ENCODE data around the gene SETD3.

Gene SETD3

GRCh38 chr14:99516871-99517642 is 36.4 kb upstream of the SETD3 start:
- DNase-seq = no peak

DNA sequence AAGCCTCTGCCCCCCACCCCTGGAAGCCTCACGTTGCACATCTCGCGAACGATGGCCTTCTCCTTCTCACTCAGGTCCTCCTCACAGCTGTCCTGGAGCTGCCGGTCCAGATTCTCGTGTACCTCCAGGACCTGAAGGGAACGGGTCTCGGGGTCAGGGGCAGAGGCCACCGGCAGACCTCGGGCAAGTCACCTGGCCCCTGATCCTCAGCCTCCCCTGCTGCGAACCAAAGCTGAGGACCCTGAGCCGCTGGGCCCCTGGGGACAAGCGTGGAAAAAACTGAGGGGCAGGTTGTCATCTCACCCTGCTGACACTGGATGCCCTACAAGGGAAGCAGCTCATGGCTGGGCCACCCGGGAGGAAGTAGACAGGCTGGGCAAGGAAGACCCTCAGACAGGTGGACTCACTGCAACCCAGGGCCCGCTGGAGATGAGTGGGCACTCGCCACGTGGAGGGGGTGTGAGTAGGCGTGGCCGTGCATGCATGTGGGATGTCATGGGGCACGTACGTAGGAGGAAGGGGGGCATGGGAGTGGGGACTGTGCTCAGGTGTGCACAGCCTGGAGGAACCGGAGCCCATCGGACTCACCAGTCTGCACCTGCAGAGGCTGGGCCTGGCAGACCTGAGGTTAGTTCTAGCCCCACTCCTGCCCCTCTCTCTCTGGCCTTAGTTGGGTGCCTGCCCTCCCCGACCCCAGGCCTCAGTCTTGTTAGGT is 35.7 kb upstream of the SETD3 start:
- no peak for DNase-seq

DNA sequence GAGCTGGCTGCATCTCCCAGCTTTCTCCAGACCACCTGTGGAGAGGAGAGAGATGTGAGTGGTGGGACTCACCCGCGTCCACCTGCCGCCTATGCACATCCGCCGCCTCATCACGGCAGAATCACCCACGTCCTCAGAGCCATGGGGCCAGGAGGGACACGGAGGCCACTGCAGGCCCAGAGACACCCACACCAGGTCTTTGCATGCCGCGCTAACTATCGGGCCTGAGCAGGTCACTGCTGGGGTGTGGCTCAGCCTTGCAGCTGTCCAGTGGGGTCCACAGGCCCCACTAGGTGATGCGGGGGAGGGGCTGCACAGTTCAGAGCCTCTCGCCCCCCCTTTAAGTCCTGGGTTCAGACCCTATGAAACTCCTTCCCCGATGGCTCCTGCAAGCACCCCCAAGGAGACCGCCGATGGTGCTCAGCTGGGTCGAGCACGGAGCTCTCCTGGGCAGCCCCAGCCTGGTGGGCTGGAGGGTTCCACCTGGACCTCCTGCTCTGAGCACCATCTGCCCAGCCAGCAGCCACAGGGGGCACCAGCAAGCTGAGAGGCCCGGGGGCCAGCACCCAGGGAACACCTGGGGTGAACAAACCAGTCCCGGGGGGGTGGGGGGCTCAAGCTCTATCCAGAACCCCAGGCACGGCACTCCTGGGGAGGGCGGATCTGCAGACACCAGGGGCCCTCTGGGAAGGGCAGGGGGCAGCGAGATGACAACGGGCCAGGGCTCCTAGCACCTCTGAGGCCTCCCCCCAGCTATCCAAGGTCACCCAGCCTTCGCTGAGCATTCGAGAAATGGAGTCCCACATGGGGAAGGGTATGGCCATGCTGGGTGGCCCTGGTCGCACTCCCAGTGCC is 34.9 kb upstream of the SETD3 start:
- DNase-seq = no peak

DNA sequence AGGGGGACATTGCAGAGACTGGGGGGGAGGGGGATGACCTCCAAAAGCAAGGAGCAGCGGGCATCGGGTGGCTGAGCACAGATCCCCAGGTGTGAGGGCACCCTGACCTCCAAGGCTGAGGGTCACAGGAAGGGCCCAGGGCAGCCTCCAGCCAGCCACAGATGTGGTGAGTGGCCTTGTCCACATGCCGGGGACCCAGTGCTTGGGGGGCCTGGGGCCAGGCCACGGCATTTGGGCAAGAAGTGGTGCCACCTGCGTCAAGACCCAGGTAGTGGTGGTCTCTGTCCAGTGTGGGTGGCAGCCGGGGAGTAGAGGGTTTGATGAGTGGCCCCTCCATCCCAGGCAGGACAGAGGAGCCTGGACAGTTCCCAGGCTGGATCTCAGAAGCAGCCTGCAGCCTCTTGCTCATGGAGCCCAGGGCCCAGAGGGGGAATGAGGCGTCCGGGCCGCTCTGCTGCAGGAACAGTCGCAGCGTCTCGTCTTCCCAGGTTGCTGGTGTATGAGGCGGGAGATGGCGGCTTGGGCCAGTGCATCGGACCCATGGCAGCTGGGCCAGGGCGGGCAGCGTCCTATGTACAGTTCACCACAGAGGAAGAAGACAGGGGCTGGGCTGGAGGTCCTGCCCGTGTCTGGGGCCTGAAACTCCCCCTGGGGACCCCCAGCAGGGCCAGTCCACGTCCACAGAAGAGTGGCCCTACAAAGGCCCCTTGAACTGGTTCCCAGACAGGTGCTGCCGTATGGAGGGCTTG is 34.1 kb upstream of the SETD3 start:
- peak in 1 of 2 experiments; percentile 12 for DNase-seq

DNA sequence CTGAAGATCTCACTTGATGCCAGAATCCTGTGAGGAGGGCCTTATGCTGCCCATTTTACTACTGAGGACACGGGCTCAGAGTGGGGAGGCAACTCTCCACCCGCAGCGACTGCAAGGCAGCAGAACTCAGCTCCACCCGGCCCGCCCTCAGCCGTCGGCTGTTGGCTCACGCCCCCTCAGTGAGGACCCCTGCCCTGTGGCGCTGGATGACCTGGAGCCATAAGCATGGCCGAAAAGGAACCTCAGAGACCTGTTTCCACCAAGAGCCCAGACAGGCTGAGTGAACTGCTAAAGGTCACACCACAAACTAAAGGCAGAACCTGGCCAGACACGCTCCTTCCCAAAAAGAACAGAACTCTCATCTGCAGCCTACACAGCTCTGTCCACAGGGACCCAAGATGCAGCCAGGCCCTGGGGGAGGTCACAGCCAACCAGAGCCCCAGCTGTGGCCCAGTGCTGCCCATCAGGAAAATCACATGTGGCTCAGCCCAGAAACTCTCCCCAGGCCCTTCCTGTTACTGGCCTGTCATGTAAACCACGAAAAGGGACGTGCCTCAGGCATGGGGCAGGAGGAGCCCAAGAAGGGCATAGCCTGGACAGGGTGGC is 33.4 kb upstream of the SETD3 start:
- no peak for DNase-seq

GRCh38 chr14:99513183-99513694 is 32.6 kb upstream of the SETD3 start:
- DNase-seq = no peak

- DNase-seq = peak in 1 of 2 experiments; percentile 18
Measured at GRCh38 chr14:99512571-99513182, 32.0 kb upstream of the SETD3 start.

- DNase-seq = peak in 1 of 2 experiments; percentile 8
Measured at GRCh38 chr14:99512110-99512449, 31.4 kb upstream of the SETD3 start.

DNA sequence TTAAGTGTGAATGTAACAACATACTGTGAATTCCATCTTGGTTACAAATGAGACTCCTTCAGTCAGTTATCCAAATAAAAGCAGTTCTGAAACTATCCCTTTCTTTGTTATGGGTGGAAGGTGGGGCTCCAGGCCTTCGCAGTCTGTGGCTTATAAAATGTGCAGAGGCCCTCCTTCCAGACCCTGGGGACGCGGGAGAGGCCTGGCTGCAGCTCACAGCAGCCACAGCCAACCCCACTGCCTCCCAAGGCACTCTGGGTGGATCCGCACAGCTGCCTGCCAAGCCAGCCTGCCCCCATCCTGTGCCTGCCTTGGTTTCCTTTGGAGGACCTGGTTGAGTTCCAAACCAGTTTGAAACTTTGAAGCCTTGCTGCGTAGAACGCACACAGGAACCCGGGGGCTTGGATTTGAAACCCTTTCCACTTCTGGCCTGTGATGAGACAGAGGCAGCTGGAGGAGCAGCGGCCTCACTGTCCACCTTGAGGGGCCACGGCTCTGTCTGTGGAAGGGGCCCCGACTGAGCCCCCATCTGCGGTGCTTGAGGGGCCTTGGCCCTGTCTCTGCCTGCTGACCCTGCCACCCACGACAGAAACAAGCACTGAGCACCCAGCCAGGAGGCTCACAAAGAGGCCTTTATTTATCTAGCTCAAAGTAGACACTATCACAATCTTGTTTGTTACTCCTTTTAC is 30.9 kb upstream of the SETD3 start:
- DNase-seq = peak; percentile 12 to 13

- DNase-seq = peak; percentile 3 to 4
Measured at GRCh38 chr14:99510556-99511139, 30.0 kb upstream of the SETD3 start.

- DNase-seq = peak; percentile 4 to 15
Measured at GRCh38 chr14:99509871-99510555, 29.4 kb upstream of the SETD3 start.

- DNase-seq = peak in 1 of 2 experiments; percentile 12
Measured at GRCh38 chr14:99508896-99509629, 28.4 kb upstream of the SETD3 start.

DNA sequence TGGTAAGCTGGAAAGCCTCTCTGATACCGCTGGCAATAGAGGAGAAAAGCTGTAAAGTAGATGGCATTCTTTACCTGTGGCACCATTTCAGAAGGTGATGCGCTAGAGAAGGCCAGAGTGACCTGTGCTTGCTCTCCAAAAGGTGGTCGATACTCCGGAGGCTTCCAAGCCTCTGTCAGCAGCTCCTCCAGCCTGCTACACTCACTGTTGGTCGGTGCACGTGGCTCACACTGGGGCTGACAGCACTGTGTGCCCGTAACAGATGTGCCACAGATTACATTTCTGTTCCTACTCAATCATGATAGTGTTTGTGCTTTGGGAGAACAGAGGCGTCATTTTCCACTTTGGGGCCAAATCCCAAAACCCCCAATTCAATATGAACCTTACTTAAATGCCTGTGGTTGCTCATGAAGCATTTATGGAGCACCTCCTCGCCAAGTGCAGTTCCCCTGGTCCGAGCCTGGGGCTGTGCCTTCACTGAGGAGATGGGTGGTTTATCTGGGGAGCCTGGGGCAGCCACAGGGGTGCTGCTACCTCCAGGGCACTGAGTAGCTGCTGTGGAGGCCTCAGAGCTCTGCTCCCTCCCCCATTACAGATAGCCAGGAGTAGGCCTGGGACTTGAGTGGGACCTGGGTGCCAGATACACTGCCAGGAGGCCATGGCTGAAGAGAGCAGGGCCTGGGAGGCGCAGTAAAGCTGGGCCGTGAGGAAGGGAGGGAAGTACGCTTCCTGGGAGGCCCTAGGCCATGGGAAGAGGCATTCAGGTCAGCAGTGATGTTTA is 27.4 kb upstream of the SETD3 start:
- DNase-seq = no peak

DNA sequence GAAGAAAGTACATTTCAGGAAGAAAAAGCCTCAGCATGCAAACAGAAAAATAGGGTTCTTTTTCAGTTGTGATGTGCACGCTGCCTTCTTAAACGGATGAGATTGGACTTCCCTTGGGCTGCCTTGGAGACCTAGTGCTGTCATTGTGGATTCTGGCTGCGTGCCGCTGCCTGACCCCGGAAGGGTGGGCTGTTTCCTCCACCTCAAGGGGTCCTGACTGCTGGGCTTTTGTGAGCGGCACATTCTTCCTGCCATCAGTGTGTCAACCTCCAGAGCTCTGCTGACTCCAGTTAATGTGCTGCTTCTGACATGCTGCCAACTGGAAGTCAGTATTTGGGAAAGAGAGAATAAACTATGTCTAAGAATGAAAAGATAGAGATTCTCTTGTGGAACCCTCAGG is 25.6 kb upstream of the SETD3 start:
- DNase-seq = no peak

DNA sequence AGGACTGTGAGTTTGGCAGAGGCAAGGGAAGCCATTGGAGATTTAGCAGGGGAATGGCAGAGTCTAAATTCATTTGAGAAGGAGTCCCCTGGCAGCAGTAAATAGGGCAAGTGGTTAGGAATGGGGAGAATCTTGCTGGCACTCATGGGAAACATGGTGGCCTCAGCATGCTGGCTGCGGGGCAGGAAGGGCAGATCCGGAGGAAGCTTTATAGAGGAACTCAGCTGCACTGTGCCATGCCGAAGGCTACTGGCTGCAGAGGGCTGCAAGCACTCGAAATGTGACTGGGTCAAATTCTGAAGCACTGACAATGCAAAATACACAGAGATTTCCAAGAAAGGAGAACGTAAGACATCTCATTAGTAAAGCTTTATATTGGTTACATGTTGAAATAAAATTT is 24.4 kb upstream of the SETD3 start:
- DNase-seq = no peak

GRCh38 chr14:99503848-99504453 is 23.3 kb upstream of the SETD3 start:
- DNase-seq = no peak

DNA sequence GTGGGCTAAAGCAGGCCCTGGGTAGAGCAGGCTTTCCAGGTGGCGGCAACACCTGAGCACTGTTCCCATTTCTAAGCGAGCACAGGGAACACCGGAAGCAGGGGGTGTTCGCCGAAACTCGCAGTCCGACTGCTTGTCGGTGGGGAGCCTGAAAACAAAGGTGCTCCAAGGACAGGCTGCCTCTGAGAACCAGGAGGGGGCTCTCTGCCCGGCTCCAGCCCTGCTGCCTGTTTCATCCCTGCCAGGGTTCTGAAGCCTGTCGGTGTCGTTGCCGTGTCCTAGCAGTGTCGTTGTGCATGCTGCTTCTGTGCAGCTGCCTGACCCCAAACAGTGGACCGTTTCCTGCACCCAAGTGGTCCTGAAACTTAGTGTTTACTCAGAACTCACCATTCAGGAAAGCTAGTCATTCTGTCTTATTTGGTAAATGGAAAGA is 22.3 kb upstream of the SETD3 start:
- no peak for DNase-seq

DNA sequence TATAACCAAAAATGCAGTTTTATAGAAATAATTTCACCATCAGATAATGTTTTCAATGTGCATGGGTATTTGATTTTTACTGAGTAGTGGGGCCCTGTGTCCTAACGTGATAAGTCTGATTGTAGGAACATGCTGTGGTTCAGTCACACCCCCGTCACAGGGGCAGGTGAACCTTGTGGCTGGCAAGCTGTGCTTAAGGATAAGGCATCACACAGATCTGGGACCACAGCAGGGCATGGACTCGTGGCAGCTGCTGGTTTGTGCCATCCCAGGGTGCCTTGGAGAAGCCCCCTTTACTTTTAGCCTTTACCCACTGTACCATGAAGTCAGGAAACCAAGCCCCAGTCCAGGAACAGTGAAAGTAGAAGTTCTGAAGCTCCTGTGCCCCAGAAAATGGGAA is 17.2 kb upstream of the SETD3 start:
- no peak for DNase-seq

Measured in activated T-cell treated with anti-CD3 and anti-CD28 coated beads, Interleukin-2, amount 50 U/mL, for 48 hours (primary cell).